NCI-H2227 (cell line): Measurements from ENCODE around the gene IRGQ.

Experiments
- DNase-seq: peaks from one replicate; lab custom pipeline; 2025; ENCODE audit not compliant: unreplicated experiment; lab: John Stamatoyannopoulos, UW

IRGQ gene

DNA sequence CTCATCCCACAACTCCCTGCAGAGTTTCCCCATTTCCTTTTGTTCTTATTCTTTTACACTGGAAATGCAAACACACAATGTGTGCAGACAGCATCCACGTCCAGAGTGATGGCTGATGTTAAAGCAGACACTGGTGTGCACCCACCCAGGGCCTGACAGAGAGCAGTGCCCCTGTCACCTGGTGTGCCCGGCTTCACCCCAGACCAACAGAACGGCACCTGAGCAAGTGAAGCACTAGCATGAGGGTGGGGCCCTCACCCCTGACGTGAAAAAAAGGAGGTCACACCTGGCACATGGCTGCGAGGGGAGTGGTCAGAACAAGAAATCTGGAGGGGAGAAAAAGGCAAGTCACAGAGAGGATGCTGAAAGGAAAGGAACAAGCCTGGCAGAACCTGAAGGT lies 50.7 kb downstream of the IRGQ start:
- no peak for DNase-seq

DNA sequence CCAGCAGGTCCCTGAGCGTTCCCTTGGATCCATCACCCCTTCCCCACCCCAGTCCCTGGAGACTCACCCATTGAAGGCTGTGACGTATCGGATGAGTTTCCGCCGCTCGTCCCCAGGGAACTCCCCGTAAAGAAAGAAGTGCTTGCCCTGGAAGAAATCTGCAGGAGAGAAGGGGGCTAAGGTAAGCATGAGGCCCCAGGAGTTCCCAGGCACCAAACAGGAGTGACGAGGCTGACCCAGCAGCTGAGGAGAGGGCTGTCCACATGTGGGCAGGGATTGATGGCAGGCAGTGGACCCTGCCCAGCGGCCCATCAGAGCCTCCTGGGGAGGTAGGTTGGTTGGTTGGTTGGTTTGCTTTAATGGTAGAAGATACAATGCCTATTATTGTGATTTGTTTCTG lies 51.9 kb downstream of the IRGQ start:
- DNase-seq, result no peak

- DNase-seq, result no peak
These were observed 53.8 kb downstream of the IRGQ start for GRCh38 chr19:43541920-43542650.

- no peak for DNase-seq
These were observed 55.6 kb downstream of the IRGQ start for GRCh38 chr19:43540381-43540780.

- no peak for DNase-seq
These were observed 57.0 kb downstream of the IRGQ start for GRCh38 chr19:43538922-43539321.

DNA sequence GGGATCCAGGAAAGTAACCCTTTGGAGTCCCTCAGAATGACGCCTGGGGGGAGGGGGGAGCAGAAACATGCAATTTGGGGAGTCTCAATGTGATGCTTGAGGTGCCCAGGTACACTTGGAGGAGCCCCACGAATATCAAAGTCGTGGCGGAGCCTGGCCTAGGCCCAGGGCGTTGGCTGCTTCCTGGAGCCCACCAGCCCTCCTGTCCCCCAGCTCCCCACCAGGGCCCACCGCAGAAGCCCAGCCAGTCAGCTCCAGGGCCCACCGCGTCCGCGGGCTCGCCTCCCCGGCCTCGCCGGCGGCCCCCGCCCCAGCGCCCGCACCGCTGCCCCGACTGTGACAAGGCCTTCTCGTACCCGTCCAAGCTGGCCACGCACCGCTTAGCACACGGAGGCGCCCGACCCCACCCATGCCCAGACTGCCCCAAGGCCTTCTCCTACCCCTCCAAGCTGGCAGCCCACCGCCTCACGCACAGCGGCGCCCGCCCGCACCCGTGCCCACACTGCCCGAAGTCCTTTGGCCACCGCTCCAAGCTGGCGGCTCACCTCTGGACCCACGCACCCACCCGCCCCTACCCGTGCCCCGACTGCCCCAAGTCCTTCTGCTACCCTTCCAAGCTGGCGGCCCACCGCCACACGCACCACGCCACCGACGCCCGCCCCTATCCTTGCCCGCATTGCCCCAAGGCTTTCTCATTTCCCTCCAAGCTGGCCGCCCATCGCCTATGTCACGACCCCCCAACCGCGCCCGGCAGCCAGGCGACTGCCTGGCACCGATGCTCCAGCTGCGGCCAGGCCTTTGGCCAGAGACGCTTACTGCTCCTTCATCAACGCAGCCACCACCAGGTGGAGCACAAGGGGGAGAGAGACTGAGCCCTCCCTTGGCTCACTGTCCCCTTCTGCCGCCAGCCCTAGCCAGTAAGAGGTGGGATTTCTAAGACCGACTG lies 60.8 kb downstream of the IRGQ start:
- DNase-seq, result peak; percentile 20
